Natural killer cell (primary cell): ENCODE measurements around the gene TEC. TPM values are rescaled to one million over a fixed set of nuclear protein-coding genes. Genes with fewer than 3 reads are reported as not detected.
A peak's percentile ranks its signal among the peaks of the same experiment; 100 is the strongest.

ENCODE experiments used
- ATAC-seq, 3 donors: fragments of 150-1000 bp in 2 of 3; fragments of 200-7000 bp in 1 of 3; cut with Tn5 transposase; 1 replicate in 1 of 3; 2 replicates in 2 of 3; pipeline ENCODE4 v1.10.0; 2021; ENCODE audit warnings: mild to moderate bottlenecking in 2 of 3, moderate library complexity in 2 of 3
- DNase-seq, 2 donors: peaks; one replicate each; pipeline versions ENCODE4 v3.0.0 to v3.0.0-alpha.2; 2013 to 2021; ENCODE audit warnings: mixed read lengths in 1 of 2
- H3K27ac ChIP-seq: one replicate; pipeline ENCODE4 v1.5.1; 2013; ENCODE audit warnings: mild to moderate bottlenecking, low read length
- H3K27me3 ChIP-seq: one replicate; pipeline ENCODE4 v1.6.1; 2013; ENCODE audit warnings: low read length; ENCODE audit not compliant: control insufficient read depth, insufficient read depth
- H3K36me3 ChIP-seq: one replicate; pipeline ENCODE4 v1.6.1; 2013; ENCODE audit warnings: low read length; ENCODE audit not compliant: control insufficient read depth, insufficient read depth
- H3K4me1 ChIP-seq: one replicate; pipeline ENCODE4 v1.6.1; 2013; ENCODE audit warnings: low read length; ENCODE audit not compliant: control insufficient read depth, insufficient read depth
- H3K4me3 ChIP-seq: one replicate; pipeline ENCODE4 v1.5.1; 2013; ENCODE audit warnings: low read length
- H3K9me3 ChIP-seq: one replicate; pipeline ENCODE4 v1.6.1; 2013; ENCODE audit warnings: low read length; ENCODE audit not compliant: control insufficient read depth, insufficient read depth
- H3K27ac Mint-ChIP-seq, 2 donors: one replicate each; pipeline ENCODE4 v1.8.0; 2022; ENCODE audit warnings: mild to moderate bottlenecking in 2 of 2, mixed read lengths in 2 of 2, moderate library complexity in 1 of 2
- H3K27me3 Mint-ChIP-seq, 2 donors: one replicate each; pipeline ENCODE4 v1.8.0; 2022; ENCODE audit warnings: low read depth in 2 of 2, mixed read lengths in 2 of 2
- H3K36me3 Mint-ChIP-seq: one replicate; pipeline ENCODE4 v1.8.0; 2022; ENCODE audit warnings: mixed read lengths
- H3K4me1 Mint-ChIP-seq, 2 donors: one replicate each; pipeline ENCODE4 v1.8.0; 2022; ENCODE audit warnings: mixed read lengths in 2 of 2
- H3K4me3 Mint-ChIP-seq: one replicate; pipeline ENCODE4 v1.8.0; 2022; ENCODE audit warnings: mild to moderate bottlenecking, moderate library complexity, mixed read lengths
- H3K9me3 Mint-ChIP-seq, 2 donors: one replicate each; pipeline ENCODE4 v1.8.0; 2022; ENCODE audit warnings: mixed read lengths in 2 of 2
- WGBS: methylation state at CpG from one replicate; pipeline ENCODE4 v1.1.7; 2013; ENCODE audit warnings: missing lambda C conversion rate; ENCODE audit not compliant: insufficient coverage; 5-methylcytosine and 5-hydroxymethylcytosine counted together
- intact Hi-C: fragments of 100-400 bp; cut with micrococcal nuclease; formaldehyde crosslinking; loops from one replicate; pipeline ENCODE4 v1.14.2; 2022
- total RNA-seq, 4 donors: library from RNA; stranded (reverse); fragments of 120-200 nt in 1 of 4; gene quantifications; one replicate each; pipeline versions ENCODE4 v1.2.3 to v1.2.4, GENCODE V29; 2013 to 2022
- TF ChIP-seq, protein P1 (sequence below): fragments of 200-600 bp; IDR thresholded peaks from one replicate; pipeline ENCODE4 v1.8.0; 2022; ENCODE audit warnings: antibody characterized with exemption

Gene TEC
- total RNA-seq, 3 donors from 2014 or later (not counting 1 experiment from before 2014, with no cell fraction given), result 4.0 to 7.4 (median 4.7) TPM

DNA sequence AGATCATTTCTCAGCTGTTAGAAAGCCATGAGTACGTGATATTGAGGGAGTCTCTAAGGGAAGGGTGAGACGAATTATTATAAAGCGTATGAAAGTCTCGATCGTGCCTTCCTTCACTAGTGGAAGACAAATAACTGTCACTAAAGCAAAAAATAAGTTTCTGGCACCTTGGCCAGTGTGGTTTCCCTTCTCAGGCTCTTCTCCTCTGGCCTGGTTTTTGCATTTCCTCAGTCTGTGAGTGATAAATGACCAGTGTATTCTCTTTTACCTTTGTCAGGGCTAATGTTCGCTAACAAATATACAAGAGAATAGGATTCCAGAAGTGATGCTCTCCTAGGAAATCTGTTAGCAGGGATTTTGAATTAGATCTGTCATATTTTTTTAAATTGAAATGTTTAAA, 155.2 kb downstream of the TEC start:
- Mint-ChIP-seq H3K27ac (peak overlapping the region; percentile 98 to 99), H3K9me3 (no peaks in the 10 kb centered on the region), H3K4me3 (peak overlapping the region; percentile 100), H3K4me1 (peaks cover 84 to 93% of the 10 kb centered on the region in 2 donors), H3K27me3 (no peaks in the 10 kb centered on the region), H3K36me3 (peaks cover 26% of the 10 kb centered on the region)
- no peaks in the 10 kb centered on the region for H3K9me3 ChIP-seq
- TF ChIP-seq, protein P1, sequence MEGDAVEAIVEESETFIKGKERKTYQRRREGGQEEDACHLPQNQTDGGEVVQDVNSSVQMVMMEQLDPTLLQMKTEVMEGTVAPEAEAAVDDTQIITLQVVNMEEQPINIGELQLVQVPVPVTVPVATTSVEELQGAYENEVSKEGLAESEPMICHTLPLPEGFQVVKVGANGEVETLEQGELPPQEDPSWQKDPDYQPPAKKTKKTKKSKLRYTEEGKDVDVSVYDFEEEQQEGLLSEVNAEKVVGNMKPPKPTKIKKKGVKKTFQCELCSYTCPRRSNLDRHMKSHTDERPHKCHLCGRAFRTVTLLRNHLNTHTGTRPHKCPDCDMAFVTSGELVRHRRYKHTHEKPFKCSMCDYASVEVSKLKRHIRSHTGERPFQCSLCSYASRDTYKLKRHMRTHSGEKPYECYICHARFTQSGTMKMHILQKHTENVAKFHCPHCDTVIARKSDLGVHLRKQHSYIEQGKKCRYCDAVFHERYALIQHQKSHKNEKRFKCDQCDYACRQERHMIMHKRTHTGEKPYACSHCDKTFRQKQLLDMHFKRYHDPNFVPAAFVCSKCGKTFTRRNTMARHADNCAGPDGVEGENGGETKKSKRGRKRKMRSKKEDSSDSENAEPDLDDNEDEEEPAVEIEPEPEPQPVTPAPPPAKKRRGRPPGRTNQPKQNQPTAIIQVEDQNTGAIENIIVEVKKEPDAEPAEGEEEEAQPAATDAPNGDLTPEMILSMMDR, result no peak
- H3K4me1 ChIP-seq, result peaks cover 28% of the 10 kb centered on the region
- intact Hi-C loops, result loop anchor here (1.0 kb wide), 2 partner anchors 14 to 25 kb away; no protein-coding TSS in a partner anchor
- peak overlapping the region; percentile 78 for H3K4me3 ChIP-seq
- DNase-seq (no peak), ATAC-seq (peak; percentile 63 to 78 (median 71))
- peaks cover 32% of the 10 kb centered on the region for H3K36me3 ChIP-seq
- WGBS, result 20% methylated on average over 6 of the region's 6 CpGs
- peak overlapping the region; percentile 74 for H3K27ac ChIP-seq
- no peaks in the 10 kb centered on the region for H3K27me3 ChIP-seq

DNA sequence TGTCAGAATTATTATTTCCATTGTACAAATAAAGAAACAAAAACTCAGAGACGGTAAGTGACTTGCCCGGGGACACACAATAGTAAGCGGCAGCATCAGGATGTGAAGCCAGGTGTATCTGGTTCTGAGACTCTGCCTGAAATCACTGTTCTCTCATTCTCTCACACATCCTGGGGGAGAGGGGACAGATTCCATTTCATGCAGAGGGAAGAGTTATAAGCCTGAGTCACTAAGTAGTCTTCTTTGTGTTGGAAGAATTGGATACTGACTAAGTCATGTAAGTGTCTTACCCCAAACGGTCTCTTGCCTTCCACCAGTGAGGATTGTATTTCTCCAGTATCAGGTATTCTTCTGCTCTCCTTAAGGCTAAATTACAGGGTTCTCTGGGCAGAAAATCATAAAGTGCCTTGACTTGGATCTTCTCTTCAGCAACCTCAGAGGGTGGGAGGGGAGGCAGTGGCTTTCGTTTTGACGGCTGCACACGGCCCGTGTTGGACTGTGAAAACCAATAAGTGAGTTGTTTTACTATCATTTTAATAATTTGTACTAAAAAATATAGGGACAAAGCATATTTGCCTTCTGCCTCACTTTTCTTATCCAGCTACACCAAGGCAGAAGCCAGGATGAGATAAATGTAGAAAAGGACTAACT, 157.5 kb downstream of the TEC start:
- peak in 1 of 2 donors; percentile 34 for DNase-seq
- peak overlapping the region; percentile 98 to 99 for H3K27ac Mint-ChIP-seq
- H3K27me3 Mint-ChIP-seq, result no peaks in the 10 kb centered on the region
- peaks cover 76 to 87% of the 10 kb centered on the region in 2 donors for H3K4me1 Mint-ChIP-seq
- TF ChIP-seq, protein P1, result no peak
- H3K27ac ChIP-seq, result peak overlapping the region; percentile 74
- H3K4me1 ChIP-seq, result peaks cover 27% of the 10 kb centered on the region
- peak overlapping the region; percentile 100 for H3K4me3 Mint-ChIP-seq
- 53% methylated on average over 5 of the region's 8 CpGs for WGBS
- no peaks in the 10 kb centered on the region for H3K9me3 ChIP-seq
- H3K27me3 ChIP-seq, result no peaks in the 10 kb centered on the region
- peak overlapping the region; percentile 78 for H3K4me3 ChIP-seq
- no peaks in the 10 kb centered on the region for H3K9me3 Mint-ChIP-seq
- ATAC-seq, result peak; percentile 61 to 75 (median 64)
- H3K36me3 Mint-ChIP-seq, result peaks cover 26% of the 10 kb centered on the region
- intact Hi-C loops, result no loop called here
- H3K36me3 ChIP-seq, result peaks cover 45% of the 10 kb centered on the region

DNA sequence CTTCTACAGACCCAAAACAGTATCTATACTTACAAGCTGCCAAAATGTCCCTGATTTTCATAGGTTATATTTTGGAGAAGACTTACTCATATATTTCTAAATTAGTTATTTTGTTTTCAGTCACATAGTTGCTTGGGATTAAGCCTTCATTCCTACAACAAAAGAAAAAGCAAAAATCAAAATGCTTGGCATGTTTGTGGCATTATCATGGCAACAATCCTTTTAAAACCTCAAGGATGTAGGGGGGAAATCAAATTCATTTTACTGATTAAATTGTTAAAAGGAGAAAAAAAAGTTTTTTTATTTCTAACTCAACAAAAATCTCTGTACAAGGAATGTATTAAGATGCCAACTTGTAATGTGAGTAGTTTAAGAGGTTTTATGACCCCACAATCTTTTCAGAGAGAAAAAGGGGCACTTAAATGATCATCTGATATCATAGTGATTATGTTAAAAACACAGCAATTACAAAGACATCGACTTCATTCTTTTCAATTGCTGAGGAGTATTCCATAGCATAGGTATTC, 159.1 kb downstream of the TEC start:
- intact Hi-C loops, result no loop called here
- Mint-ChIP-seq H3K27me3 (no peaks in the 10 kb centered on the region), H3K36me3 (peaks cover 26% of the 10 kb centered on the region), H3K9me3 (no peaks in the 10 kb centered on the region), H3K27ac (peak overlapping the region; percentile 98 to 99), H3K4me1 (peaks cover 75 to 88% of the 10 kb centered on the region in 2 donors), H3K4me3 (peak overlapping the region; percentile 100)
- Histone ChIP-seq H3K27me3 (no peaks in the 10 kb centered on the region), H3K27ac (peak overlapping the region; percentile 33), H3K4me3 (peak overlapping the region; percentile 78), H3K9me3 (no peaks in the 10 kb centered on the region), H3K36me3 (peaks cover 57% of the 10 kb centered on the region), H3K4me1 (peaks cover 14% of the 10 kb centered on the region)
- no peak for DNase-seq
- TF ChIP-seq, protein P1, result no peak
- ATAC-seq, result no peak
- 67% methylated on average over 1 of the region's 1 CpG for WGBS
